Measurements from ENCODE around the gene C10orf95. TPM values are rescaled to one million over a fixed set of nuclear protein-coding genes. Genes with fewer than 3 reads are reported as not detected.

C10orf95 gene
- total RNA-seq, 1 donor from 2014 or later = 0.82 TPM

DNA sequence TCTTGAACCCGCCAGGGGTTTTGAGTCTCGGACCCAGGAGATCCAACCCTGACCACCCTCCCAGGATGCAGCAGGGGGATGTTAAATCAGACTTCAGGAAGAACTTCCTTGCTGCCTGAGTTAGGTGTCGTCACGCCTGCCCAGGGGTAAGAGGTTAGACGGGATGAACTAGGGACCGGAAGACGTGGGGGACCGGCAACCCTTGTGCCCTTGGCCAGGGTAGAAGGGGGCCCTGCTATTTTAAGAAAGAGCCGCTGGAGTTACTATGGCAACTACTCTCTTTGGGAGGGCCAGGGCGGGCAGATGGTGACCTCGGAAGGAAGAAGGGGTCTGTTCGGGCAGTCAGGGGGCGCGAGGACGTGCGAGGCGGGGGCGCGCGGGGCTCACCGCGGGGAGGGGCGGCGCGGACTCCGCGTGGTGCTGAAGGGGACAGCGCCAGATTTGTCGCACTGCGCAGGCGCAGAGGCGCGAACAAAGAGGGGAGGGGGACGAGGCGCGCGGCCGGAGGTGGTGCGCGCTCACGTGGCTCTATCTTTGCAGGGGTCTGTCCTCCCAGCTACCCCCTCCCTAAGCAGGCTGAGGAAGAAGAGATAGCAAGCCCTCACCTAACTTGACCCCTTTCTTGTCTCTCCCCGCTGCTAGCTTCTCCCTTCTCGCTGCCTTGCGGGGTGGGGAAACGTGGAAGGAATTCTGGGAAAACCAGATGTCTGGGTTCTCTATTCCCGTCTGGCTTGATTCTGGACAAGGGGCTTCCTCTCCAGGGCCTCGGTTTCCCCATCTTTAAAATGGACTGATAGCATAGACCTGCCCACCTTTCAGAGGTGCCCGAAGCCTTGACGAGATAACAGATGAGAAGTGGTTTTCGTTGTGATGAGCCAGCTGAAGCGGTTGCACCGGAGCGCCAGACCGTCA is 31.8 kb downstream of the C10orf95 start:
- no peak for FAIRE-seq
- peak; percentile 87 to 90 for DNase-seq (ENCODE audit: low spot score in 2 of 2)

DNA sequence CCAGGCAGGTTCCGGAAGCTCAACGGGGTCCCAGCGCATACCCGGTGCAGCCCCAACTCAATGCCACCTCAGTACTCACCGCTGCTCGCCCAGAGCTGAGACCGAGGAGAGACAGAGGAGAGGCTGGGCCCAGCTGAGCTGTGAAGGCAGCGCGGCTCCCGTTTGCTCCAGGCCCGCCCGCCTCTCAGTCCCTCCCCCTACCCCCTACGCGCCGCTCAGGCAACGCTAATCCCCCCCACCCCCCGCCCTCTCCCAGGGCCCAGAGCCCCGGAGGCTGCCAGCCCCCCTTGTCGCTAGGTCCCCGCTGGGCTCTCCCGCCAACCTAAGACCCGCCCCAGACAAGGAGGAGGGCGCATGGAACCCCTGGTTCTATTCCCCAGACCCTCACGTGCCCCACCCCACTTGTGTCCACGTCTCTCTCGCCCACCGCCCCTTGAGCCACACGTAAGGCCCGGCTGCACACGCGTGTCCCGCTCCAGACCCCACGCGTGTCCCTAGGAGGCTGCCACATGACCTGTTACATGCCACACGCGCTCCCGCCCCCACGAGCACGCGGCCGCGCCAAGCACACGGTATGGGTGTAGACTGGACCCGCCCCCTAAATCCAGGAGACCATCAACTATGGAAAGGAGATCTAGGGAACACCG is 32.6 kb downstream of the C10orf95 start, which contains the start of gene PSD:
TSS of gene PSD (minus strand) at position 164 of the 647 bp plus-strand sequence. CDS start 1,747 bp downstream, outside the sequence.
- DNase-seq (ENCODE audit: low spot score in 2 of 2) (peak in 1 of 2 donors; percentile 54), FAIRE-seq (no peak)

DNA sequence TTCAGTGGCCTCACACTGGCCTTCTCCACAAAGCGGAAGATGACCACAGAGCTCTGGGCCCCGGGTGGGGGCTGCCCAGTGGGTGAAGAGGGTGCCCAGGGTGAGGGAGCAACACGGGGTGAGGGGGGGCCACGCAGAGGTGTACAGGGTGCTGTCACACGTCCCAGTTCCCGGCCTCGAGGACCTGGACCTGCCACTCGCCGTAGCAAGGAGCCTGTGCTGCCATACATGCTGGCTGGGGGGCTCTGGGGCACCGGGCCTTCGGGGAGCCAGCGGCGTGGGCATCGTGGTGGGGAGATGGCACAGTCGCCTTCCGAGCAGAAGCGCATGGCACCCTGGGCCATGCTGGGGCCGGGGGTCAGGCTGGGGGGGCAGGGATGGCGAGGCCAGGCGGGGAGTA is 34.6 kb downstream of the C10orf95 start:
- FAIRE-seq = no peak
- no peak for DNase-seq (ENCODE audit: low spot score in 2 of 2)

DNA sequence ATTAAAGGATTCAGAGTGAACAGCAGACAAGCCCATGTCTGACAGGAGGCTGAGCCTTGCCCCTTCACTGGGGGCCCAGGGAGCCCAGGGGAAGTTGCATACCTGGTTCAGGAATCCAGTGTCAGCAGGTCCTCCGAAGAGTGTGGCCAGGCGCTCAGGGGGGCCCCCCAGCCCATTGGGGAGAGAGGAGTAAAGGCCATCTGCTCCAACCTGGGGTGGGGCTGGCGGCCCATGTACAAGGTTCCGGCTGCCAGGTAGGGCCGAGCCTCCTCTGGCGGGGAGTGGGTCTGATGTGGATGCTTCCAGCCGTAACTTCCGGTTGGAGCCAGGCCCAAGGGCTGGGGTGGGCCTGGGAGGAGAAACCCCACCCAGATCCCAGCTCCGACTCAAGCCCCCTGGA is 35.1 kb downstream of the C10orf95 start:
- FAIRE-seq (no peak), DNase-seq (ENCODE audit: low spot score in 2 of 2) (no peak)

DNA sequence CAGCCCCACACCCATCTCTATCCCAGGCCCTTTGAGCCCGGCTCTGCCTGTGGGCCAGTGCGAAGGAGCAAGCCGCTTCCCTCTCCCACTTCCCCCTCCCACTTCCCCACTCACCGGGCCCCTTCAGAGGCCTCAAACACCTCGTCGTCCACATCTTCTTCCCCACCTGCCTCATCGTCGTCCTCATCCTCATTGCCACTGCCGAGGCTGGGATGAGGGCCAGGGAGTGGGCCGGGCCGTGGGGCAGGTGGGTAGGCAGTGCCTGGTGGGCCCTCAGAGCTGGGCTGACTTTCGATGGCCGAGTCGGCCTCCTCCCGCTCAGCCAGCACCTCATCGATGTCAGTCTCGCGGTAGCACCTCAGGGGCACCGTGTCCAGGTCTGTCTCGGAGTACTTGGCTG is 36.6 kb downstream of the C10orf95 start:
- DNase-seq (ENCODE audit: low spot score in 2 of 2) = peak in 1 of 2 donors; percentile 20
- FAIRE-seq = no peak

DNA sequence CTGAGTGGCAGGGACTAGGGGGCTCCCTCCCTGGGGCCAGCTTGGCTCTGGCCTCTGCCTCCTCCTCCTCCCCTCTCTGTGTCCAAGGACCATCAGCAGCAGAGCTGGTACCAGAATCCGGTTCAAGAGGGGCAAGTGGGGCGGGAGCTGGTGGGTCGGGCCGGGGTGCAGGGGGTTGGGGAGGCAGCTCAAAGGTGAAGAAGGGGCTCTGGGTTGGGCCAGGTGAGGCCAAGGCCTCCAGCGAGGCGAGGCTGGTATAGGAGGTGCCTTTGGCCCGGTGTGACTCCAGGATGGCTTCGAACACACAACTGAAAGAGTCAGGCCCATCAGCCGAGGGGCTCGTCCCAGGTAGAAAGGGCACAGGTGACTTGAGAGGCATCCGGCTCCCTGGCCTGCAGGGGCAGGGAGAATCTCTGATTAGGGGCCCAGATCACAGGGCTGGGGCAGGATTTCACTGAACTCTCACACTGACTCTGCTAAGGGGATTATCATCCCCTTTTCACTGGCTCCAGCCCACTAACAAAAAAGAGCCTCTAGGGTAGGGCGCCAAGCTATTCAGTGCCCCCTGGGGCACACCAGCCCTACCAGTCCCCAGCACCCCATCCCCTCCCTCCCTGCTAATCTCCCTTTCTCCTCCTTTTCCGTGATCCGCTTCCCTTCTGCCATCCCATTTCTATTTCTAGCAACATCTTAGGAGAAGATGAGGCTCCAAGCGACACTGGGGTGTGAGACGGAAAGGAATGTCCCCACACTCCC is 37.4 kb downstream of the C10orf95 start:
- DNase-seq (ENCODE audit: low spot score in 2 of 2) (no peak), FAIRE-seq (no peak)

DNA sequence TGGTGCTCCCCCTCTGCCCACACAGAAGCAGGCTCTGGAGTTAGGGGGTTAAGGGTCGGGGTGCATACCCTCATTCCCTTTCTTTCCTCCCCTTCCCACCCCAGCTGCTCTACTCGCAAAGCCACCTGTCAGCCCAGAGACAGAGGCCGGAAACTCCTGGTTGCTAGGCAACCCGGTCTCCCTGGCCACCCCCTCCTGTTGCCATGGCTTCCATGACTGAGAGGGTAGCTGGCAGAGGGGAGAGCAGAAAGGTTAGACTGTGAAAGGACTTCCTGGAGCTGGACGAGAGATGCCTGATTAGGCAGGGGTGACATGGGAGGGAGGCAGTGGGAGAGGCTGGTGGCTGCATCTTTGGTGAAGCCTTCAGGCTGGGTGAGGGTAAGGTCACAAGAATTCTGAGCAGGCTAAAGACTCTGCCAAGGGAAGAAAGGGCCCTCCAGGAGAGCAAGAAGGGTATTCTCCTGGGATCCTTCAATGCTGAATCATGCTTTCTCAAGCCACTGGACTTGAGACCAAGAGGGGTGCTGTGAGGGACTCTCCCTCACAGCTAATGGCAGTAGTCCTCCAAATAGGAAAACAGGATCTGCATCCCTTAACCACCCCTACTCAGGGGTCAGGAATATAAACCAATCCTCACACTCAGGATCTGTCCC is 38.2 kb downstream of the C10orf95 start:
- DNase-seq (ENCODE audit: low spot score in 2 of 2) (peak; percentile 49 to 63), FAIRE-seq (no peak)

DNA sequence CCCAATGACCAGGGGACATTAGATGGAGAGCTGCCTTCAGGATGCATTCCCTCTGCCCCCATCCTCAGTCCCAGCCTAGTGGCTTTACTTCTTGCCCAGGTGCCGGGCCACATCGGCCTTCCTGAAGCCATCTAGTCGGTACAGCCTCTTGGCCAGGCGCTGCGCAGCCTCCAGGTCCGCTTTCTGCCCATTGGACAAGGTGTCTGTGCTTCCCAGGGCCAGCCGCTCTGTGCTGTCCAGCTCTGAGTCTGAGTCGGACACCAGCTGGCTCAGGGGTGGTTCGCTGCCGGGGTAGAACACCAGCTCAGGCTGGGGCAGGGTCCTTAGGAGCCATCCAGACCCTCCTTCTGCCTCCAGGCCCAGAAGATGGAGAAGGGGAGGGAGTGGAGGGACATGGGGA is 39.0 kb downstream of the C10orf95 start:
- FAIRE-seq = no peak
- peak in 1 of 2 donors; percentile 12 for DNase-seq (ENCODE audit: low spot score in 2 of 2)

DNA sequence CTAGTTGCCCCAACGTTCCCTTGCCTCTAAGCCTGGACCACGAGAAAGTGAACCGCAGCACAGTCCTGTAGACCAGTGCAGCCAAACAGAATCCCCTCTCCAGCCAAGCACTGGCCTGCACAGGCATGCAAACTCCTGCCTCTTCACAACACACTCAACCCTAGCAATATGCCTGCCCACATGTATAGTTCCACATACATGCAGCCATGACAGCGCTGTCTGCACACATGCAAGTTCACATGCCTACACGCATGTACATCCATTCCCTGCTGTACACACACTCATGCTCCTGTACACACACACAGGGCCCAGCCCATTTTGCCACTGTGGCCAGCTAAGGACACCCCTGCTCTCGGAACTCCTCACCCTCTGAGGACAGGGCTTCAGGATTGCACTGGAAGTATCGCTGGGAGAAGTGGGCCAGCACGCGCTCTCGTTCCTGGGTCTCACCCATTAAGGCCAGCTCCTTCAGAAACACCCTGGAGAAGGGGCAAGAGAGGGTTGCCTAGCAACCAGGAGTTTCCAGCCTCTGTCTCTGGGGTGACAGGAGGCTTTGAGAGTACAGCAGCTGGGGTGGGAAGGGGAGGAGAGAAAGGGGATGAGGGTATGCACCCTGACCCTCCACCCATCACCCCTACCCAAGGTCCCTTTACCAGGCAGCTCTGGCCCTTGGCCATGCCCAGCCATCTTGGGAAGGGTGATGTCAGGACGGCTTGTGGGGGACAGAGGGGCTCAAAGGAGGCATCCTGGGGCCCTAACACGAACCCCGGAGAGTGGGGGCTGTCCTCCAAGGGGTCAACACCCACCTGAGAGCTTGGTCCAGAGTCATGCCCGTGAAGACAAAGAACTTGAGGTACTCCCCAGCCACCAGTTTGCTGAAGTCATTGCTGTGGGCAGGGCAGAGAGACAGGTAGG is 39.7 kb downstream of the C10orf95 start:
- no peak for FAIRE-seq
- peak in 1 of 2 donors; percentile 27 for DNase-seq (ENCODE audit: low spot score in 2 of 2)

DNA sequence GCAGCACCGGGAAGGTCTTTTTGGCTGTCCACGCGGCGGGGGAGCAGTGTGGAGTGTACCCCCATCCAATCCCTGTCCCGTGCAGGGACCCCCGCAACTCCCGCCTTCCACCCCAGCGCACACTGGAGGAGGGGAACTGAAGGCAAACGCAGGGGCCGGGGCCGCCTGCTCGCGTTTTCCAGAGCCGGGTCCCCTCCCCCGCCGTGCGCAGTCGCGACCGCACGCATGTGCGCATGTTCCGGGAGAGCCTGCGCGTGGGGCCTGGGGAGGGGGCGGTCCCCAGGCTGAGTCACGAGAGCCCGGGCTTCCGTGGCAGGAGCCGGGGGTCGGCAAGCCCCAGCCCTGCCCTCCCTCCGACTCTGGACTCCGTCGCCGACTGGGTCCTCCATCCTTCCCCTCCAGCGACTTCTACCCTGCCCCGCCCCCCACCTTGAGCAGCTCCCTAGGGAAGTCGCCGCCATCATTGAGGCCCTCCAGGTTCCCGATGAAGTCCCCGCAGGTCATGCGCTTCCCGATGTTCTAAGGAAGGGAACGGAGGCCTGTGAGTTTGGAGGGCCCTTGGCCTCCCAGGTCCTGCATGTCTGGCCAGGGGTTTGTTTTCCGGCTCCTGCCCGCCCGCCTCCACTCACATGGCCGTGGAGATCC is 40.8 kb downstream of the C10orf95 start:
- FAIRE-seq (no peak), DNase-seq (ENCODE audit: low spot score in 2 of 2) (peak; percentile 54 to 61)

DNA sequence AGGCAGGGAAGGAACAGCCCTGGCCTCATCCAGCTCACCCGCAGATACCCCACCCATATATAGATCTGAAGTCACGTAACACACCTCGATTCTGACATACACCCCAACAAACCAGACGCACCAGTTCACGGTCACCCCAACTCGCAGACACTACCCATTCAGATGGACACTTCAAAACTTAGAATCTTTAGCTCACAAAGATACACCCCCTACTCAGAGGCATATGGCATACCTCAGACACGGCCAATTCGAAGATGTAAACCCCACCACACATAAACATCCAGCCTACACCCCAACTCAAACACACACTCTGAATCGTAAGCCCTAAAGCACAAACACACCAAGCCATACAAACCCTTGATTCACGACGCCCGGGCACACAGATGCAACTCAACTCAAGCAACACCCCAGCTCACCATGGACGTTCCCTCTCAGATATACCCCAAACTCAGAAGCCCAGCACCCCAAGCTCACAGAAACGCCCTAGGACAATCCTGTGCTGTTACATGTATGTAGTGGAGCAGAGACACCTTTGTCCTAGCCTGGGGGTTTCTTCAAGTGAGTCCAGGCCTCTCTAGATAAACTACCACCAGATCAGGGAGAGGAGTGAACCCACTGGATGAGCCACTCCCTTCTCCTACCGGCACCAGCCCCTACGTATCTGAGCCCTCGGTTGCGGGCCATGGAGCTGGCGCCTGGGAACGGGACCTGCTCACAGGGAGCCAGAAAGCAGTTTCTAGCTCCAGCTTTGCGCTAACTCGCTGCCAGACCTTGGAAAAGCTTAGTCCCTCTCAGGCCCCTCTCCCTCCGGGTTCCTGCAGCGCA is 41.5 kb downstream of the C10orf95 start:
- DNase-seq (ENCODE audit: low spot score in 2 of 2) = peak in 1 of 2 donors; percentile 51
- FAIRE-seq = no peak

DNA sequence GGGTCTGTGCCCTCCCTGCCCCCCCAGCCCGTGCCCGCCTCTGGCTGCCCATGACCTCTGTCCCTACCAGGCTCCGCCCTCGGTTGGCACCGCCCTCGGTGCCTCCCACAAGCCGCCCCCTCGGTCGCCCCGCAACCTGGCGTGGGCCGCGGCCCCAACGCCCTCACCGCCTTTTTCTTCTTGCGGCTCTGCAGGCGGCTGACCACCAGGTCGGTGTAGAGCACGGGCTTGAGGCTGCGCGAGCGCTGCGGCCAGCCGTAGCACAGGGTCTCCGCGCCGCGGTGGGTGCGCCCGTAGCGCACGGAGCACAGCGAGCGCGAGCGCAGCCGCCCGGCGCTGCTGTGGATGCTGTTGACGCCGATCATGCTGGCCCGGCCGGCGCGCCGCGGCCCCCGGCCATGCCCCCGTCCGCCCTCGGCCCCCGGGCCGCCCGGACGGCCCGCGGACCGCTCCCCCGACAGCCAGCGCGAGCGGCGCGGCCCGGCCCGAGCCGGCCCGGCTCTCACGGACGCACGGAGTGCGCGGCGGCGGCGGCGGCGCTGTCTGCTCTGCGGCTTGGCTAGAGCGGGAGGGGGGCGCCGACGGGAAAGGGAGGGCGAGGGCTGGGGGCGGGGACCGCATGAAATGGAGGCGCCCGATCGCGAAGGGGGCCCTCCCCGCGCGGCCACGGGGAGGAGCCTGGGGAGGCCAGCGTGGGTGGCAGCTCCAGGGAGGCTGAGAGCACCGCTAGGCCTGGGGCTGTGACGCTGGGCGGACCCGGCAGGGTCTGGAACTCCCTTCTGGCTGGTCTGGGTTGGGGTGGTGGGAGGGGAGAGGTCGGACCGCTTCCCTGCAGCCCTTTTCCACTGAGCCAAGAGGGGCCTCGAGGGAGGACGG is 42.4 kb downstream of the C10orf95 start:
- DNase-seq (ENCODE audit: low spot score in 2 of 2) = peak; percentile 74 to 75
- no peak for FAIRE-seq

DNA sequence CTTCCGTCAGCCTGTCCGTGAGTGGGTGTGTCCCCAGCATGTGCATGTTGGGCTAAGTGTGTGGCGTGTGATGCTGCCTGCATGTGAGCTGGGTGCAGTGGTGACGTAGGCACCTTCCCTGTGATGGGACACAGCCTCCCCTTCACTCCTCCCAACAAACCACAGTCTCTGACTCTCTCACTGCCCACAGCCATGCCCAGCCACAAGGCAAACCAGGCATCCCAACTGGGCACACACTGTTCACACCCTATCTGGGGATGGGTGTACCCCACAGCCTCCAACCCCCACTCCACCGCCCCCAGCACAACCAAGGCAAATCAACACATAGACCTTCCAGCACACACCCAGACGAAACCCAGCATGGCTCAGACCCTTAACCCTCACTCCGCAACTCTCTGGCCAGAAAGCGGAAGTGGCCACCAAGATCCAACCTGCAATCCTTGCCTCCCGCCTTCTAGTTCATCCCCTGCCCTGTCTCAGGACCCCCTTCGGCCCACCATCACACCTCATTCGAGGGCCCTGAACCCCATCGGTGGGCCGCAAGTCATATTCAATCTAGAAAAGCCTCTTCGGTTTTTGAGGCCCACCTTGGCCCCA is 43.1 kb downstream of the C10orf95 start:
- DNase-seq (ENCODE audit: low spot score in 2 of 2) (peak; percentile 42 to 66), FAIRE-seq (no peak)

DNA sequence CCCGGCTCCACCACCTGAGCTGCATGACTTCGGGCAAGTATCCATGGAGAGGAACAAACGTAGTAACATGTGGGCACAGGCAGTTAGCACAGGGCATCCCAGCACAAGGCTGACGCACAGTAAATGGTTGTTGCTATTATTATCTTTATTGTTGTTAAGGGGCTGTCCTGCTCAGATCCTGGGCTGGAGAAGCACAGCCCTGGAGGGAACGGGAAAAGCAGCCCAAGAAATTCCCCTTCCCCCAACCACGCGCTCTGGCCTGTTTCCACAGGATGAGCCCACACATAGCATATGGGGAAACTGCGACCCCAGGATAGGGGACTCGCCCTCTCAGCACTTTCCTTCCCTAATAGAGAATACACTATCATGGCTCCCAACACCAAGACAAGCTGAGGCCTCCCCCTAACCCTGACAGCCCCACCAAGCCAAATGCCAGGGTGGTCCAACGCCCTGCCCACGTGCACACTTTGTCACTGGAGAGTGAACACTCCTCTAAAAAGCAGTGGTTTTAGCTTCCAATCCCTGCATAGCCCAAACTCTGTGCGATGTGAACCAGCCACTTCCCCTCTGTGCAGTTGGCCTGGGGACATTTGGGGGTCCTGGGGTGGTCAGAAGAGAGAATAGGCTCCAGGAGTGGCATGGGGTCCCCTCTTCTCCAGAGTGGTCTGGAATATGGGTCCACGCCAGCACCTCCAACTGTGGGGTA is 43.8 kb downstream of the C10orf95 start:
- FAIRE-seq = no peak
- DNase-seq (ENCODE audit: low spot score in 2 of 2) = peak in 1 of 2 donors; percentile 24

DNA sequence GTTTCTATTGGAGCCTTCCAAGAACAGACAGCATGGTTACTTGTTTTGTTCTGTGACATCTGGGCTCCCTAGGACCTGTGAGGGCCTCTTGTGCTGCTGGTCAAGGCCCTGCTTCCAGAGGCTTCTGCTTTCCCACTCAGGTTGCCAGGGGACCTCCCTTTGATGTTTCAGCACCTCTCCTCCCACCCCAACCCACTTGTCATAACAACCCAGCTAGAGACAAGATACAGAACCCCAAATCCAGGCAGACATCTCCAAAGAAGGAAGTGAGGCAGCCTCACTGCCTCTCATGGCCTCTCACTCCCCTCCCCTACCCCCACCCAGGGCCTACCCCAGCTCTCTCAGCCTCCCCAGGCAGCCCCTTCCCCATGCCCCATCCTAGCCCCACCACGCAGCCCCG is 44.5 kb downstream of the C10orf95 start:
- DNase-seq (ENCODE audit: low spot score in 2 of 2) (peak in 1 of 2 donors; percentile 13), FAIRE-seq (no peak)

DNA sequence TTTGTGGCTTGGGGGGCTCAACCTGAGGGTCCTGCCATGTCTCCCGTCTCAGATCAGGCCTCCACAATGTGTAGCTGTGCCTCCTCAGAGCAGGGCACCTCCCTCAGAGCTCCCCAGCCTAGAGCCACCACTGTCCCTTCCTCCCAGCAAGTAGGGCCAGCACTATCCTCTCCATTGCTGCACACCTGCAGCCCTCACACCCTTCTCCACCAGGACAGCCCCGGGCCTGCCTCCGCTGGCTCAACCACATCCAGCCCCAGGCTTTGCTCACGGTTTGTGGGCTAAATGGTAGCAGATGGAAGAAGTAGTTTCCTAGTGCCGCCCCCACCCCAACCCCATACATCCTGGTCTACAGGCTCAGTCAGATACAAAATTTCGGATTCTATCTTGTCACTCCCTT is 45.7 kb downstream of the C10orf95 start:
- FAIRE-seq (no peak), DNase-seq (ENCODE audit: low spot score in 2 of 2) (no peak)

All from frontal cortex (tissue), 4 donors.